Neural progenitor cell (in vitro differentiated cells): ENCODE data around the gene CTCF. TPM values are rescaled to one million over a fixed set of nuclear protein-coding genes. Genes with fewer than 3 reads are reported as not detected.
A peak's percentile ranks its signal among the peaks of the same experiment; 100 is the strongest.

Experiments used
- DNase-seq: peaks from one replicate; pipeline ENCODE4 v3.0.0-alpha.2; 2016; ENCODE audit warnings: low spot score
- H2AFZ ChIP-seq: fragments of 200-600 bp; sonication (generic); replicated peaks from 2 replicates; pipeline ENCODE4 v1.6.1; 2016; ENCODE audit warnings: antibody characterized with exemption
- H3F3A ChIP-seq: fragments of 200-600 bp; sonication (generic); 2 replicates; pipeline ENCODE4 v1.6.1; 2016; ENCODE audit warnings: antibody characterized with exemption, low read depth
- H3K27ac ChIP-seq: fragments of 200-600 bp; sonication (generic); 2 replicates; pipeline ENCODE4 v1.5.1; 2016; ENCODE audit warnings: mild to moderate bottlenecking
- H3K27me3 ChIP-seq: fragments of 200-600 bp; sonication (generic); 2 replicates; pipeline ENCODE4 v1.6.1; 2016; ENCODE audit warnings: mild to moderate bottlenecking, moderate library complexity
- H3K36me3 ChIP-seq: fragments of 200-600 bp; sonication (generic); 2 replicates; pipeline ENCODE4 v1.5.1; 2016
- H3K4me1 ChIP-seq: fragments of 200-600 bp; sonication (generic); 2 replicates; pipeline ENCODE4 v1.6.1; 2016; ENCODE audit warnings: mixed run types
- H3K4me2 ChIP-seq: fragments of 200-600 bp; sonication (generic); 2 replicates; pipeline ENCODE4 v1.6.1; 2016
- H3K4me3 ChIP-seq: fragments of 200-600 bp; sonication (generic); 2 replicates; pipeline ENCODE4 v1.5.1; 2016
- H3K79me2 ChIP-seq: fragments of 200-600 bp; sonication (generic); 2 replicates; pipeline ENCODE4 v1.6.1; 2016; ENCODE audit warnings: low read depth
- H3K9ac ChIP-seq: fragments of 200-600 bp; sonication (generic); 2 replicates; pipeline ENCODE4 v1.6.1; 2016
- H3K9me3 ChIP-seq: fragments of 200-600 bp; sonication (generic); 2 replicates; pipeline ENCODE4 v1.5.1; 2016; ENCODE audit warnings: low read depth
- H4K20me1 ChIP-seq: fragments of 200-600 bp; sonication (generic); 2 replicates; pipeline ENCODE4 v1.6.1; 2016; ENCODE audit warnings: low read depth
- H3K27ac Mint-ChIP-seq: 3 replicates; pipeline ENCODE4 v1.8.0; 2021; ENCODE audit warnings: mixed read lengths
- H3K27me3 Mint-ChIP-seq: 2 replicates; pipeline ENCODE4 v1.8.0; 2022; ENCODE audit warnings: low read depth, mild to moderate bottlenecking, inconsistent platforms, moderate library complexity, mixed read lengths; ENCODE audit not compliant: insufficient read depth
- H3K36me3 Mint-ChIP-seq: 3 replicates; pipeline ENCODE4 v1.8.0; 2021; ENCODE audit warnings: mixed read lengths
- H3K4me1 Mint-ChIP-seq: 3 replicates; pipeline ENCODE4 v1.8.0; 2021; ENCODE audit warnings: mixed read lengths
- H3K4me3 Mint-ChIP-seq: 3 replicates; pipeline ENCODE4 v1.8.0; 2021; ENCODE audit warnings: mild to moderate bottlenecking, moderate library complexity, mixed read lengths
- H3K9me3 Mint-ChIP-seq: 3 replicates; pipeline ENCODE4 v1.8.0; 2020; ENCODE audit warnings: mixed read lengths
- EZH2 ChIP-seq: fragments of 200-600 bp; sonication (generic); IDR thresholded peaks from 2 replicates; pipeline ENCODE4 v1.6.1; 2017; ENCODE audit warnings: antibody characterized with exemption, mild to moderate bottlenecking, moderate library complexity
- EZH2phosphoT487 ChIP-seq: fragments of 200-600 bp; sonication (generic); IDR thresholded peaks from 2 replicates; pipeline ENCODE4 v1.6.1; 2017; ENCODE audit warnings: antibody characterized with exemption
- total RNA-seq: library from RNA; depleted of rRNA; stranded (reverse); fragments of >200 nt; gene quantifications from 2 replicates; pipeline ENCODE4 v1.2.3, GENCODE V29; 2015; ENCODE audit warnings: low replicate concordance
- TF ChIP-seq, protein P1 (sequence below): fragments of 200-600 bp; sonication (generic); IDR thresholded peaks from 2 replicates; pipeline ENCODE4 v1.5.1; 2017; ENCODE audit warnings: antibody characterized with exemption, mild to moderate bottlenecking

Gene CTCF
- total RNA-seq, 1 donor from 2014 or later, result 76.3 TPM

DNA sequence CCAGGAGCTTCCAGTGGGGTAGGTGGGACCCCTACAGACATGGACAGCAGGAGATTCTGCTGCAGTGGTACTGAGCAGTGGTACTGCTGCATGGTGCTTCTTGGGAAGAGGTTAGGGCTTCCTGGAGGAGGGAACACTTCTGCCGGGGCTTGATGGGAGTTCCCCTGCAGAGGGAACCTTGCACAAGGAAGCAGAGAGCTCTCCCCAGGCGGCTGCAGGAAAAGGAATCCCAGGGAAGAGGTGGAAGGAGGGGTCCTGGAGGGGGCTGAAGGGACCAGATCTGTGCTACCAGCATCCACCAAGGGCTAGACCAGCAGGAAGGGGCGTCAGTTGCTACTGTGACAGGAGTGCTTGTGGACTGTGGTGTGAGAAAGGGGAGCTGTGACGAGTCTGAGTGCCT, 23.1 kb upstream of the CTCF start:
- peaks cover 31% of the 10 kb centered on the region for H3K27me3 Mint-ChIP-seq
- H3K4me2 ChIP-seq, result no peak overlapping the region
- peaks cover 18% of the 10 kb centered on the region for H3K36me3 Mint-ChIP-seq
- H3K4me1 ChIP-seq, result peaks cover 7% of the 10 kb centered on the region
- no peaks in the 10 kb centered on the region for H3K9me3 Mint-ChIP-seq
- peak overlapping the region; percentile 78 for H3K4me3 Mint-ChIP-seq
- H3K4me3 ChIP-seq, result no peak overlapping the region
- peaks cover 75% of the 10 kb centered on the region for H4K20me1 ChIP-seq
- no peak overlapping the region for H3K9ac ChIP-seq
- H3K4me1 Mint-ChIP-seq, result peaks cover 15% of the 10 kb centered on the region
- no peak overlapping the region for H2AFZ ChIP-seq
- no peak overlapping the region for H3K27ac ChIP-seq
- H3K27ac Mint-ChIP-seq, result no peak overlapping the region
- H3K79me2 ChIP-seq, result no peaks in the 10 kb centered on the region
- H3F3A ChIP-seq, result peaks cover 33% of the 10 kb centered on the region
- H3K9me3 ChIP-seq, result no peaks in the 10 kb centered on the region
- TF ChIP-seq EZH2, result no peak
- TF ChIP-seq EZH2phosphoT487, result no peak
- TF ChIP-seq, protein P1, sequence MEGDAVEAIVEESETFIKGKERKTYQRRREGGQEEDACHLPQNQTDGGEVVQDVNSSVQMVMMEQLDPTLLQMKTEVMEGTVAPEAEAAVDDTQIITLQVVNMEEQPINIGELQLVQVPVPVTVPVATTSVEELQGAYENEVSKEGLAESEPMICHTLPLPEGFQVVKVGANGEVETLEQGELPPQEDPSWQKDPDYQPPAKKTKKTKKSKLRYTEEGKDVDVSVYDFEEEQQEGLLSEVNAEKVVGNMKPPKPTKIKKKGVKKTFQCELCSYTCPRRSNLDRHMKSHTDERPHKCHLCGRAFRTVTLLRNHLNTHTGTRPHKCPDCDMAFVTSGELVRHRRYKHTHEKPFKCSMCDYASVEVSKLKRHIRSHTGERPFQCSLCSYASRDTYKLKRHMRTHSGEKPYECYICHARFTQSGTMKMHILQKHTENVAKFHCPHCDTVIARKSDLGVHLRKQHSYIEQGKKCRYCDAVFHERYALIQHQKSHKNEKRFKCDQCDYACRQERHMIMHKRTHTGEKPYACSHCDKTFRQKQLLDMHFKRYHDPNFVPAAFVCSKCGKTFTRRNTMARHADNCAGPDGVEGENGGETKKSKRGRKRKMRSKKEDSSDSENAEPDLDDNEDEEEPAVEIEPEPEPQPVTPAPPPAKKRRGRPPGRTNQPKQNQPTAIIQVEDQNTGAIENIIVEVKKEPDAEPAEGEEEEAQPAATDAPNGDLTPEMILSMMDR, result no peak
- peaks cover 62% of the 10 kb centered on the region for H3K27me3 ChIP-seq
- H3K36me3 ChIP-seq, result no peaks in the 10 kb centered on the region
- no peak for DNase-seq

DNA sequence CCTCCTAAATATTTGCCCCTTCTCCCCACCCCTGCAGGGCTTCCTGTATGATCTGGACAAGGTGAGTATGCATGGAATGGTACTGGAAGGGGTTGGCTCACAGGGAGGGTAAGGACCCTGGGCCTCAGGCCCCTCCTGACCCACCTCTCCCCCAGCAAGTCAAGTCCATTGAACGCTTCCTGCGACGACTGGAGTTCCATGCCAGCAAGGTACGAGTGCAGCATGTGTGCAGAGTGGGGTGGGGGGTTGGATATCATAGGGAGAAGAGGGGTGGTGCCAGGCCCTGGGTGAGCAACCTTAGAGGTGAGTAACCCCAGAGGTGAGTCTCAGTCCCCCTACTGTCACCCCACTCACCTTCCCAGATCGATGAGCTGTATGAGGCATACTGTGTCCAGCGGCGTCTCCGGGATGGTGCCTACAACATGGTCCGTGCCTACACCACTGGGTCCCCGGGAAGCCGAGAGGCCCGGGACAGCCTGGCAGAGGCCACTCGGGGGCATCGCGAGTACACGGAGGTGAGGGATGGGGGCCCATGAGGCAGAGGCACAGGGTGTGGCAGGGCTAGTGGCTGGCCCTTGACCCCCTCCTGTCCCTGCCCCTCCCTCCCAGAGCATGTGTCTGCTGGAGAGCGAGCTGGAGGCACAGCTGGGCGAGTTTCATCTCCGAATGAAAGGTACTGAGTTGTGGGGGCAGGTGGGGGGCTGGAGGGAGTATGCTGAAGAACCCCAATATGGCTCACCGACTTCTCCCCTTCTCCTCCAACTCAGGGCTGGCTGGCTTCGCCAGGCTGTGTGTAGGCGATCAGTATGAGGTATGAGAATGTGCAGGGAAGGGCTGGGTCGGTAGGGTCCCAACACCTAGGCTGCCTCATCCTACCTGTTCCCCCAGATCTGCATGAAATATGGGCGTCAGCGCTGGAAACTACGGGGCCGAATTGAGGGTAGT, 22.4 kb upstream of the CTCF start:
- no peak overlapping the region for H3K4me2 ChIP-seq
- Mint-ChIP-seq H3K27ac (no peak overlapping the region), H3K9me3 (no peaks in the 10 kb centered on the region), H3K4me3 (peak overlapping the region; percentile 70), H3K36me3 (peaks cover 21% of the 10 kb centered on the region), H3K4me1 (peaks cover 15% of the 10 kb centered on the region), H3K27me3 (peaks cover 31% of the 10 kb centered on the region)
- TF ChIP-seq, protein P1, result no peak
- TF ChIP-seq EZH2phosphoT487 (no peak), EZH2 (no peak)
- no peaks in the 10 kb centered on the region for H3K36me3 ChIP-seq
- H3K27me3 ChIP-seq, result peaks cover 55% of the 10 kb centered on the region
- no peak overlapping the region for H3K4me3 ChIP-seq
- H3F3A ChIP-seq, result peaks cover 33% of the 10 kb centered on the region
- no peak for DNase-seq
- H3K4me1 ChIP-seq, result peaks cover 7% of the 10 kb centered on the region
- H2AFZ ChIP-seq, result no peak overlapping the region
- H3K9me3 ChIP-seq, result no peaks in the 10 kb centered on the region
- peaks cover 68% of the 10 kb centered on the region for H4K20me1 ChIP-seq
- no peak overlapping the region for H3K9ac ChIP-seq
- no peak overlapping the region for H3K27ac ChIP-seq
- no peaks in the 10 kb centered on the region for H3K79me2 ChIP-seq

DNA sequence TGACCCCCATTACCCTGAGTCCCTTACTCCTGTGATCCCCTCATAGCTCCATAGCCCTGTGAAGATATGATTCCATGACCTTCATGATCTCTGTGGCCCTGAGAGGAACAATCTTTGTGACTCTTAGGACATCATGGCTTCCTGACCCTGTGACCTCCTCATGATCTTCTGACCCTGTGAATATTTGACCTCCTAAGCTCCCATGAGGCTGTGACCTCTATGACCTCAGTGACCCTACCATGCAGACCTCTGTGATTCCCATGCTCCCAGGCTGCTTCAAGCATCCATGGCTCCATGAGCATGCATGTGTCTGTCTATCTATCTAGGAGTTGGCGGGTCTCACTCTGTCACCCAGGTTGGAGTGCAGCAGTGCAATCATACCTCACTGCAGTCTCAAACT, 21.6 kb upstream of the CTCF start:
- H3K27ac ChIP-seq, result no peak overlapping the region
- H3K4me3 Mint-ChIP-seq, result peak overlapping the region; percentile 70
- peaks cover 15% of the 10 kb centered on the region for H3K4me1 Mint-ChIP-seq
- peaks cover 33% of the 10 kb centered on the region for H3F3A ChIP-seq
- no peak overlapping the region for H3K4me3 ChIP-seq
- no peaks in the 10 kb centered on the region for H3K9me3 Mint-ChIP-seq
- H3K79me2 ChIP-seq, result no peaks in the 10 kb centered on the region
- no peak overlapping the region for H2AFZ ChIP-seq
- H3K9me3 ChIP-seq, result no peaks in the 10 kb centered on the region
- TF ChIP-seq EZH2, result no peak
- TF ChIP-seq EZH2phosphoT487, result no peak
- TF ChIP-seq, protein P1, result no peak
- H3K27me3 Mint-ChIP-seq, result peaks cover 24% of the 10 kb centered on the region
- no peak overlapping the region for H3K9ac ChIP-seq
- peaks cover 47% of the 10 kb centered on the region for H3K27me3 ChIP-seq
- peaks cover 61% of the 10 kb centered on the region for H4K20me1 ChIP-seq
- no peak overlapping the region for H3K27ac Mint-ChIP-seq
- no peak for DNase-seq
- peaks cover 21% of the 10 kb centered on the region for H3K36me3 Mint-ChIP-seq
- H3K36me3 ChIP-seq, result no peaks in the 10 kb centered on the region
- peaks cover 7% of the 10 kb centered on the region for H3K4me1 ChIP-seq
- no peak overlapping the region for H3K4me2 ChIP-seq
